Activated CD4-positive, alpha-beta memory T cell treated with anti-CD3 and anti-CD28 coated beads for 36 hours (primary cell): ENCODE data around the gene FAM222A. TPM values are rescaled to one million over a fixed set of nuclear protein-coding genes. Genes with fewer than 3 reads are reported as not detected.
A peak's percentile ranks its signal among the peaks of the same experiment; 100 is the strongest.

ENCODE experiments used
- CTCF ChIA-PET: fragments of 350-600 bp; sonication (Branson Sonifier 250); formaldehyde crosslinking; loops from one replicate; lab custom pipeline; 2021; ENCODE audit warnings: antibody characterized with exemption, inconsistent platforms; lab: Charles Lee
- POLR2A ChIA-PET: fragments of 350-600 bp; sonication (Branson Sonifier 250); formaldehyde crosslinking; loops from one replicate; lab custom pipeline; 2021; ENCODE audit warnings: antibody characterized with exemption; lab: Charles Lee
- DNase-seq: peaks from one replicate; pipeline ENCODE4 v3.0.0-alpha.2; 2020
- H3K27ac Mint-ChIP-seq: one replicate; pipeline ENCODE4 v1.8.0; 2021; ENCODE audit warnings: mixed read lengths
- H3K27me3 Mint-ChIP-seq: one replicate; pipeline ENCODE4 v1.8.0; 2021; ENCODE audit warnings: mixed read lengths
- H3K36me3 Mint-ChIP-seq: one replicate; pipeline ENCODE4 v1.8.0; 2021; ENCODE audit warnings: mixed read lengths
- H3K4me1 Mint-ChIP-seq: one replicate; pipeline ENCODE4 v1.8.0; 2021; ENCODE audit warnings: low read depth, mixed read lengths
- H3K4me3 Mint-ChIP-seq: one replicate; pipeline ENCODE4 v1.8.0; 2021; ENCODE audit warnings: mild to moderate bottlenecking, mixed read lengths
- H3K9me3 Mint-ChIP-seq: one replicate; pipeline ENCODE4 v1.8.0; 2021; ENCODE audit warnings: mixed read lengths
- intact Hi-C: fragments of 100-400 bp; cut with micrococcal nuclease; formaldehyde crosslinking; loops from one replicate; pipeline ENCODE4 v1.15.1; 2023
- total RNA-seq, 2 experiments: library from RNA; stranded (reverse); gene quantifications; one replicate each; pipeline ENCODE4 v1.2.3, GENCODE V29; 2021

The FAM222A gene
- total RNA-seq, 2 experiments from 2014 or later, result 0.29 to 0.55 TPM

DNA sequence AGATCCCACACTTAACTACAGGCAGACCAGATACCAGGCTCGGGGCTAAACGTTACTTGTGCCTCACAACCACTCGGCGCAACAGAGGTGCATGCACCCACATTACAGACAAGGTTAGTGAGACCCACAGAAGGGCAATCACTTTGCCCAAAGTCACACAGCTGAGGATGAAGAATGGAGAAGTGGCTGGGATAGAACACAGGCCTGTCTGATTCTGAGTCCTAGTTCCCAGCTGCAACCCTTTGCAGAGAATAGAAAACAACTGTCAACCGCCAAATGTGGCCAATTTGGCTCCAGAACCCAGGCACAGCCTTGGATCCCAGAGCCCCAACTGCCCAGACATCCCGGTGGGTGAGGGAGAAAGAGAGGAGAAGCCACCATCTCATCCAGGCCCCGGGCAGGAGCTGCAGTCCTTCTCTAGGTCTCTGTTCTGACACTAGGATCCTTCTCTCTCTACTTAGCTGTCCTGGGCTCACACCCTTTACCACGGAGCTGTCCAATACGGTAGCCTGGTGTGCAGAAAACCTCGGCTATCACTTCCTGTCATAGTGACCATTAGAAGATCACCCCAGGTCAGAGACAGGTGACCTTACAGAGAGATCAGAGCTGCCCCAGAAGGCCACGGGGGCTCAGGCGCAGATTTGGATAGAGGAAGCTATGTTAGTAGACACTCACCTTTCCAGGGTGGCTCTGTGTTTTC, 59.1 kb downstream of the FAM222A start:
- Mint-ChIP-seq H3K4me1 (peaks cover 6% of the 10 kb centered on the region), H3K36me3 (no peaks in the 10 kb centered on the region), H3K27ac (no peak overlapping the region), H3K27me3 (peaks cover 2% of the 10 kb centered on the region), H3K4me3 (no peak overlapping the region), H3K9me3 (no peaks in the 10 kb centered on the region)
- intact Hi-C loops, result no loop called here
- ChIA-PET POLR2A (no interaction called here), CTCF (interaction anchor here (0.8 to 8.9 kb wide), 7 partner anchors 8 to 344 kb away, joined by 3 to 100 read pairs (median 16); no protein-coding TSS in a partner anchor)
- peak; percentile 4 for DNase-seq

- no peaks in the 10 kb centered on the region for H3K9me3 Mint-ChIP-seq
Observed at GRCh38 chr12:109773384-109774011, 59.9 kb downstream of the FAM222A start.

DNA sequence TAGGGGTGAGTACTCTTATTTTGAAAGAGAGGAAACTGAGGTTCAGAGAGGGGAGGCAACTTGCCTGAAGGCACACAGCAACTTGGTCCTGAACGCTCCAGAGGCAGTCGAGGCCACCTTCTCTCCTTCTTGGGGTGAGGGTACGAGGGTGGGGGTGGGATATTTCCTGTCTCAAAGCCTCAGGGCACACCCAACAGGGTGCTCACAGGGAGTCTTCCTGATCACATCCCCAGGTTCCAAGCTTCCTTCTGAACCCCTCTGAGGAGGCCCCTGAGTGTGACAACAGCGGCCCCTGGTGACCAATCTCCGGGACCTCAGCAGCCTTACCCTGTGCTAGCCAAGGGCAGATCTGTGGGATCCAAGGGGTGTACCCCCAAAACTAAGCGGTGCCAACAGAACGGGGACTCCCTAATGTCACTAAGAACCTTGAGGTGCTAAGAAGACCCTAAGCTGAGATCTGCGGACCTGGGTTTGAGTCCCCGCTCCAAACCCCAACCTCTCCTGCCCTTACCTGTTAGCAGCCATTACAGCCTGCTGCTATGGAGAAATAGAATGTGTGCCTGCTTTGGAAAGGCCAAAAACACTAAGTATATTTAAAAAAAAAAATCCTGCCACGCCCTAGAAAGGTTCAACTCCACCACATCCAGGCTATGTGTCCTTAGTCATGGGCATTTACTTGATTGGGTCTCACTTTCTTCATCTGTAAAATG, 61.7 kb downstream of the FAM222A start:
- no peak overlapping the region for H3K4me3 Mint-ChIP-seq
- POLR2A ChIA-PET, result no interaction called here

More at GRCh38 chr12:109773384-109774011, 59.9 kb downstream of the FAM222A start:
- H3K27ac Mint-ChIP-seq, result no peak overlapping the region
- ChIA-PET CTCF (interaction anchor here (0.8 to 8.9 kb wide), 8 partner anchors 9 to 345 kb away, joined by 3 to 100 read pairs (median 10); no protein-coding TSS in a partner anchor), POLR2A (no interaction called here)
- H3K27me3 Mint-ChIP-seq, result peaks cover 2% of the 10 kb centered on the region
- intact Hi-C loops, result no loop called here
- H3K4me3 Mint-ChIP-seq, result no peak overlapping the region
- no peak for DNase-seq
- H3K36me3 Mint-ChIP-seq, result no peaks in the 10 kb centered on the region
- H3K4me1 Mint-ChIP-seq, result peaks cover 6% of the 10 kb centered on the region

DNA sequence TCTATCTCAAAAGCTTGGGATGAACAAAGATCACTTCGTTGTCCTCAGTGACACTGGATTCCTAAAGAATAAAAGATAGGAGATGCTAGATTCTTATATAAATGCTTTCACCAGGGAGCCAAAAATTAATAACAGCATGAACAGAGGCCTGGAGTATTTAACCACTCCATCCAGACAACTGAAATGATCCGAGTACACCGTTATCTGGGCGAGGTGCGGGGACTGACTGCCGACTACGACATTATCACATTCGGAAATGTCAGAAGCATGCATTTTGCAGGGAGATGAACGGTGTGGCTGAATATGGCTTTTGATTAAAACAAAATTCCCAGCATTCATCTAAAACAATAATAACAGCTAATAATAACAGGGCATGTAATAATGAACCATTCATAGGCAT, 63.0 kb downstream of the FAM222A start:
- H3K9me3 Mint-ChIP-seq, result no peaks in the 10 kb centered on the region
- peaks cover 2% of the 10 kb centered on the region for H3K27me3 Mint-ChIP-seq
- CTCF ChIA-PET, result interaction anchor here (0.7 to 8.9 kb wide), 9 partner anchors 13 to 348 kb away, joined by 3 to 100 read pairs (median 6); no protein-coding TSS in a partner anchor
- H3K4me1 Mint-ChIP-seq, result peaks cover 6% of the 10 kb centered on the region
- H3K27ac Mint-ChIP-seq, result no peak overlapping the region
- POLR2A ChIA-PET, result no interaction called here
- no peak overlapping the region for H3K4me3 Mint-ChIP-seq
- intact Hi-C loops, result no loop called here
- no peaks in the 10 kb centered on the region for H3K36me3 Mint-ChIP-seq
- no peak for DNase-seq

More for the DNA sequence above, 61.7 kb downstream of the FAM222A start:
- Mint-ChIP-seq H3K27me3 (peaks cover 2% of the 10 kb centered on the region), H3K36me3 (no peaks in the 10 kb centered on the region), H3K27ac (no peak overlapping the region), H3K4me1 (peaks cover 6% of the 10 kb centered on the region), H3K9me3 (no peaks in the 10 kb centered on the region)
- peak; percentile 80 for DNase-seq
- CTCF ChIA-PET, result interaction anchor here (0.6 to 8.9 kb wide), 17 partner anchors 12 to 788 kb away, joined by 3 to 100 read pairs (median 4); no protein-coding TSS in a partner anchor
- intact Hi-C loops, result loop anchor here (1.0 kb wide), 3 partner anchors 178 to 347 kb away; no protein-coding TSS in a partner anchor

- no peak overlapping the region for H3K27ac Mint-ChIP-seq
- peaks cover 2% of the 10 kb centered on the region for H3K27me3 Mint-ChIP-seq
- H3K36me3 Mint-ChIP-seq, result no peaks in the 10 kb centered on the region
- peak; percentile 63 for DNase-seq
- H3K4me1 Mint-ChIP-seq, result peaks cover 6% of the 10 kb centered on the region
- ChIA-PET CTCF (interaction anchor here (0.7 to 8.9 kb wide), 7 partner anchors 19 to 1175 kb away, joined by 3 to 100 read pairs (median 3); no protein-coding TSS in a partner anchor), POLR2A (no interaction called here)
- H3K4me3 Mint-ChIP-seq, result peak overlapping the region; percentile 39
- intact Hi-C loops, result no loop called here
- no peaks in the 10 kb centered on the region for H3K9me3 Mint-ChIP-seq
Observed at GRCh38 chr12:109777544-109777943, 63.9 kb downstream of the FAM222A start.

- H3K4me1 Mint-ChIP-seq, result peaks cover 4% of the 10 kb centered on the region
- H3K9me3 Mint-ChIP-seq, result no peaks in the 10 kb centered on the region
- H3K27me3 Mint-ChIP-seq, result no peaks in the 10 kb centered on the region
- no peak overlapping the region for H3K4me3 Mint-ChIP-seq
- no peaks in the 10 kb centered on the region for H3K36me3 Mint-ChIP-seq
- ChIA-PET POLR2A (no interaction called here), CTCF (interaction anchor here (1.3 to 8.9 kb wide), 2 partner anchors 181 to 260 kb away, joined by 3 to 100 read pairs; no protein-coding TSS in a partner anchor)
- no peak for DNase-seq
- no peak overlapping the region for H3K27ac Mint-ChIP-seq
- intact Hi-C loops, result no loop called here
Observed at GRCh38 chr12:109778684-109779083, 65.1 kb downstream of the FAM222A start.

GRCh38 chr12:109779382-109779781, 65.8 kb downstream of the FAM222A start:
- Mint-ChIP-seq H3K9me3 (no peaks in the 10 kb centered on the region), H3K27me3 (no peaks in the 10 kb centered on the region), H3K36me3 (no peaks in the 10 kb centered on the region), H3K27ac (no peak overlapping the region), H3K4me3 (no peak overlapping the region), H3K4me1 (peaks cover 4% of the 10 kb centered on the region)
- POLR2A ChIA-PET, result no interaction called here
- intact Hi-C loops, result no loop called here
- CTCF ChIA-PET, result interaction anchor here (0.8 to 8.9 kb wide), 3 partner anchors 66 to 261 kb away, joined by 3 to 100 read pairs (median 4); no protein-coding TSS in a partner anchor
- DNase-seq, result no peak

GRCh38 chr12:109781668-109782325, 68.2 kb downstream of the FAM222A start:
- H3K27me3 Mint-ChIP-seq, result peaks cover 1% of the 10 kb centered on the region
- no peaks in the 10 kb centered on the region for H3K36me3 Mint-ChIP-seq
- H3K4me1 Mint-ChIP-seq, result peaks cover 4% of the 10 kb centered on the region
- no peak overlapping the region for H3K27ac Mint-ChIP-seq
- no peak for DNase-seq
- no peaks in the 10 kb centered on the region for H3K9me3 Mint-ChIP-seq
- H3K4me3 Mint-ChIP-seq, result no peak overlapping the region
- intact Hi-C loops, result no loop called here
- CTCF ChIA-PET, result interaction anchor here (0.7 to 0.8 kb wide), 3 partner anchors 9 to 349 kb away, joined by 3 read pairs; no protein-coding TSS in a partner anchor
- POLR2A ChIA-PET, result no interaction called here

DNA sequence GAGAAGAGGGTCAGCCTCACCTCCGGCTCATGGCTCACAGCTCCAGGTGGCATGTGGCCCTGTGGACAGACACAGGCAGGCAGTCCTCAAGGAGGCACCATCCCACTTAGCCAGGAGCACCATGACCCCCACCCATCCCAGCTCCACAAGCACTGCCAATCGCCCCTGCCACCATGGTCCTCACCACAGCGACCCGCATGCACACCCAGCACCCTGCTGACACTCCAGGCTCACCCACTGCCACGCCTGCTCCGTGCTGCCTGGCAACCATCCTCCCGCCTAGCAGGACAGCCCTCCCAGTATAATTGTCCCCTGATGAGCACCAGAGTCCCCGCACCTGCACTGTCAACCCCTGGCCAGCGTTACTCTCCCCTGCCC, 68.7 kb downstream of the FAM222A start:
- H3K4me1 Mint-ChIP-seq, result peaks cover 4% of the 10 kb centered on the region
- no peak overlapping the region for H3K4me3 Mint-ChIP-seq
- H3K27ac Mint-ChIP-seq, result no peak overlapping the region
- H3K27me3 Mint-ChIP-seq, result peaks cover 1% of the 10 kb centered on the region
- H3K36me3 Mint-ChIP-seq, result no peaks in the 10 kb centered on the region
- DNase-seq, result no peak
- no peaks in the 10 kb centered on the region for H3K9me3 Mint-ChIP-seq
- intact Hi-C loops, result no loop called here
- POLR2A ChIA-PET, result no interaction called here
- CTCF ChIA-PET, result interaction anchor here (0.8 kb wide), 1 partner anchor 9 kb away, joined by 3 read pairs; no protein-coding TSS in a partner anchor

DNA sequence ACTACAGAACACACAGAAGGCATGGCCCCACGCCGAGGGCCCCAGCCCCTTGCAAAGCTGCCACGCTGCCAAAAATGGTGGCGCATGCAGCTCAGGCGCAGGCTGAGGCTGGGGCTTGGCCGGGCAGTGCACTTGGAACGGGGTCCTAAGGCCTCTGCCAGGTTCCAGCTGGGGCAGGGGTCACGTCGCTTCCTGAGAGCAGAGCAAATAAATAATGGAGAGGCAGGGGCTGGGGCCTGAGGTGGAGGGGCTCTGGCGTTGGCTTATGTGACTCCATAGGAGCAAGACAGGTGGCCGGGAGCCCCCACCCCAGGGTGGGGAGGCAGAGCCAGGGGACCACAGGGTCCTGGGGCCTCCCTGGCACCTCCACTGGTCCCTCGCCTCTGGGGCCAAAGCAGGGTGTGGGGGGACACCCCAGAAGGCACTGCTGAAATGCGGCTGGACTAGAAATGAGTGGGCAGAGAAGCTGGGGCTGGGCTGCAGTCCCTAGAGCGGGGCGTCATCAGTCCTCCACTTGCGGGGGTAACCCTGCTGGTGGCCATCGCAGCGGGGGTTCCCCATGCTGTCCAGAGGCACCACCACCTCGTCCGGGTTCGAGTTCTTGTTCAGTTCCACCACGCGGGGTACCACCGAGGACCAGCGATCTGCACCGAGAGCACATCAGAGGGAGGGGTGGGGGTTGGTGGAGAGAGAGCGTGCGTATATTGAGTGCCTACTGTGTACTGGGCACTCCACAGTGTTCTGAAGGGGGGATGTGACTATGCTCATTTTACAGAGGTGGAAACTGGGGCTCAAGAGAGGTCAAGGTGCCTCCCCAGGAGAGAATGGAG, 69.7 kb downstream of the FAM222A start:
- ChIA-PET CTCF (no interaction called here), POLR2A (no interaction called here)
- intact Hi-C loops, result no loop called here
- no peaks in the 10 kb centered on the region for H3K4me1 Mint-ChIP-seq
- H3K36me3 Mint-ChIP-seq, result no peaks in the 10 kb centered on the region
- peaks cover 1% of the 10 kb centered on the region for H3K27me3 Mint-ChIP-seq
- no peak for DNase-seq
- H3K9me3 Mint-ChIP-seq, result no peaks in the 10 kb centered on the region
- H3K27ac Mint-ChIP-seq, result no peak overlapping the region
- H3K4me3 Mint-ChIP-seq, result no peak overlapping the region

GRCh38 chr12:109783965-109784244, 70.3 kb downstream of the FAM222A start:
- H3K36me3 Mint-ChIP-seq, result no peaks in the 10 kb centered on the region
- no peak overlapping the region for H3K27ac Mint-ChIP-seq
- no peaks in the 10 kb centered on the region for H3K9me3 Mint-ChIP-seq
- CTCF ChIA-PET, result no interaction called here
- POLR2A ChIA-PET, result no interaction called here
- intact Hi-C loops, result no loop called here
- no peak for DNase-seq
- no peak overlapping the region for H3K4me3 Mint-ChIP-seq
- peaks cover 1% of the 10 kb centered on the region for H3K27me3 Mint-ChIP-seq
- no peaks in the 10 kb centered on the region for H3K4me1 Mint-ChIP-seq
